RPMI7951 (cell line): Measurements from ENCODE around the gene MCUR1. TPM values are rescaled to one million over a fixed set of nuclear protein-coding genes. Genes with fewer than 3 reads are reported as not detected.

Experiments
- total RNA-seq: library from RNA; depleted of rRNA; stranded (reverse); fragments of >200 nt; shearing (Covaris generic); gene quantifications from 2 replicates; pipeline ENCODE4 v1.2.3, GENCODE V29; 2014; rRNA removed

The MCUR1 gene
- total RNA-seq, 1 experiment from 2014 or later: 23.3 TPM

Other genes with a start within 250 kb of the MCUR1 start
- 5.9 and 10.0 TPM in 2 replicates for gene SIRT5, start 240.0 kb downstream of the MCUR1 start, total RNA-seq
- 89.5 and 108 TPM in 2 replicates for gene NOL7, start 199.2 kb downstream of the MCUR1 start, total RNA-seq
- gene RANBP9, start 102.7 kb downstream of the MCUR1 start, total RNA-seq: 28.6 and 33.0 TPM in 2 replicates
- gene RNF182, start 110.4 kb upstream of the MCUR1 start, total RNA-seq: 12.7 and 17.0 TPM in 2 replicates